Cardiac septum (tissue), 1 donor: Measurements from ENCODE around the gene PALLD. TPM values are rescaled to one million over a fixed set of nuclear protein-coding genes. Genes with fewer than 3 reads are reported as not detected.

Experiments used
- DNase-seq: peaks from one replicate; pipeline ENCODE4 v3.0.0-alpha.2; 2020; ENCODE audit warnings: low spot score
- intact Hi-C: fragments of 100-400 bp; cut with DNase I; formaldehyde crosslinking; loops from one replicate; pipeline ENCODE4 v1.14.0; 2022
- total RNA-seq: library from RNA; stranded (reverse); fragmentation: NEBNext Ultra II Directional; extraction: Animal tissue kit (Norgen Biotek cat#: 25700); gene quantifications from one replicate; pipeline ENCODE4 v1.2.1, GENCODE V29; 2021
- donor health status: DM: no; HTN: no; CAD: no.

The PALLD gene
- total RNA-seq, 1 donor from 2014 or later: 705 TPM

GRCh38 chr4:168882650-168883233 is 385.9 kb downstream of the PALLD start:
- intact Hi-C loops: no loop called here
- DNase-seq: no peak

DNA sequence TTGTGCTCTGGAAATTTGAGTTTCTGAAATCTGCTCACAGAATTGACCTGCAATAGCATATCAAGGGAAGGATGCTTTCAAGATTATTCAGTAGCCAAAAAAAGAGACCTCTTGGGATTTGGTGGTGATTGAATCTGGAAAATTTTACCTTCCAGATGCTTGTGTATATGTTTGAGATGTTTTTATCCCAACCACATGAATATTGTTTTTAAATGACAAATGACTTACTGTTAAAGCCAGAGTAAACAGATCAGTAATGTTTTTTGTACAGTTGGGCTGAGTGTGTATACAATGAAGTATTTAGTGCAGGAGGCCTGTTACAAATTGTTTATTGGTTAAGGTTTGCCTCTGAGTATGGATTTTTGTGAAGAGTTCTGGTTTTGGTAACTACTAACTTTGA is 386.7 kb downstream of the PALLD start:
- DNase-seq: no peak
- intact Hi-C loops: no loop called here

DNA sequence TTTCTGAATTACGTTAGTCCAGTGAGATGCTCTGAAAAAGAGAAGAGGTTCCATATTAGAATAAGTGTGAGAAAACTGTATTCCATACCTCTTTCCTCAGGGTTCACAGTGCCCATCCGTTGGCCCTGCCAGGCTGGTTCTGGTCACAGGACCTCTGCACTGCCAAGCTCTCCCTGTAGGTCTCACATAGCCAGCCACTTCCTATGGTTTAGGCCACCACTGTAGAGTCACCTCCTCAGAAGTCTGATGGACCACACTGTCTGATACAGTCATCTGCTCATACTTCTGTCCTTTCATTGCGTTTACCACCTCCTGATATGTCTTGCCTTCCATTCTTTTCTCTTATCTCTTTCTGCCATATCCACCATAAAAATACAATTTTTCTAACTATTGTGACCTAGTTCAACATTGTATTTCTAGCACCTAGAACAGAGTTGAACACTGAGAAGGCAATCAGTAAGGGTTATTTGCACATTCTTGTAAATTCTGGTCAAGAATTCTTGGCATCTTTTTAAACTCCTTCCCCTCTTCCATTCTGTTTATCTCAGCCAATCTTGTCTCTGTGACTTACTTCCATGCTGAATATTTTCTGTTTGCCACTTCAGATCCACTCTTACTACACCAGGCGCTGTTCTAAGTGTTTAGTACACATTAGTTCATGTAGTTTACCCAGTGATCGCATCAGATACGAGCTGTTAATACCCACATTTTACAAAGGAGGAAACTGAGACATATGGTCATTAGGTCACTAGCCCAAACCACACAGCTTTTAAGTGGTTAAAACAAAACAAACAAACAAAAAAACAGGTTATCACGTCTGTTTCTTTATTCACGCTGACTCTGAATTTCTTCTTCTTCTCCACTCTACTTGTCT is 387.6 kb downstream of the PALLD start:
- intact Hi-C loops: no loop called here
- no peak for DNase-seq

DNA sequence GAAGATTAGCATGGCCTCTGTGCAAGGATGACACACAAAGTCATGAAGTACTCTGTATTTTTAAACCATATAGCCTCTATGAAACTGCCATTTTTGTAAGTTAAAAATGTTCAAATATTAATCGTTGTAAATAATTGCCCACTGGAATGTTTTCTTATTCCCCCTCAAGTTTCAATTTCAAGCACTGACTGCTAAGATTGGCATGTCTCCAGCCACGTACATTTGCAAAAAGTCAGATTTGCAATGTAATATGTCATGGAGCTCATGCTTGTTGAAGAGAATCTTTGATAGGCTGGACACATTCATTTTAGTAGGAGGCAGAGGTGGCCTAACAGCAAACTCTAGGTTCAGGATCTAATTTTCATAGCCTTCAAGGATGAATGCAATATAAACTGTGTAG is 388.5 kb downstream of the PALLD start:
- no peak for DNase-seq
- intact Hi-C loops: no loop called here

DNA sequence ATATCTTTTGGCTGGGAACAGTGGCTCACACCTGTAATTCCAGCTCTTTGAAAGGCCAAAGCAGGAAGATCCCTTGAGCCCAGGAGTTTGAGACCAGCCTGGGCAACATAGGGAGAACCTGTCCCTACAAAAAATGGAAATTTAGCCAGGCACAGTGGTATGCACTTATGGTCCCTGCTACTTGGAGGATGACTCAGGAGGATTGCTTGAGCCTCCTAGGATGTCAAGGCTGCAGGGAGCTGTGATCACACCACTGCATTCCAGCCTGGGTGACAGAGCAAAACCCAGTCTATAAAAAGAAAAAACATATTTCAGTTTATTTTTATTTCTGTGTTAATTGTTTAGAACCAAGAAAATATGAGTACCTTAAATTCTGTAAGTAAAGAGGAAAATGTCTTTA is 389.5 kb downstream of the PALLD start:
- no peak for DNase-seq
- intact Hi-C loops: no loop called here

DNA sequence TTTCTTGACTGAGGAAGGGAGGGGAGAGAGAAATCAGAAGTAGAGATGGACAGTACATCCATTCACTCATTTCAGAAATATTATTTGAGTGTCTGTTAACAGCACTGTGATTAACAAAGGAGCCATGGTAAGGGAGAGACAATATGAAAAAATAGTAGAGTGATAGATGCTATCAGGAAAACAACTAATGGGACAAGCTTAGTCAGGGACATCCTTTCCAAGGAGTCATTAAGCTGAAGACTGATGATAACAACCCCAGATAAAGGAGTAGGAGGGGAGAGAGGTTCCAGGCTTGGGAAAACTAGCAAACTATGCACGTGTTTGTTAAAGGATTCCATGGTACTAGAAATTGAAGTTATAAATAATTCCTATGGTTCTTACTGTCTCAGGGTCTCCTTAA is 391.0 kb downstream of the PALLD start:
- DNase-seq: no peak
- intact Hi-C loops: no loop called here

DNA sequence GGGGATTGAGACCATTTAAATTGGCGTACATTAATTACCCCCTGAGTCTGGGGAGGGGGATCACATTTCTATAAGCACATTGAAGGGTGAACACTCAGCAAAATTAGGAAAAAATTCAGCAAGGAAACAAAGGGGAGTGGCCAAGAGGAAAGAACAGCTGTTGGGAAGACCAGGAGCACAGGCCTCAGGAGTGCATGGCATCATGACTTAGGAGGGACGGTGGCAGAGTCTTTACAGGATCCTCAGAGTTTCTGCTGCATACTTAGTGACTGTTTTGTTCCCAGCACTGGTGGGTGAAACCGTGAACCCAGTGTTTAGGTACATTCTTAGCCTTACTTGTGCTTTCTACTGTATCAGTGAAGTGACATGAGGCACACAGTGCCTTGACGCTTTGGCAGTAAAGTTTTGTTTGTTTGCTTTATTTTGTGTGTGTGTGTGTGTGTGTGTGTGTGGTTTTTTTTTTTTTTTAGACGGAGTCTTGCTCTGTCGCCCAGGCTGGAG is 391.9 kb downstream of the PALLD start:
- DNase-seq: no peak
- intact Hi-C loops: no loop called here

- no peak for DNase-seq
- intact Hi-C loops: no loop called here
Measured at GRCh38 chr4:168891086-168891485, 394.2 kb downstream of the PALLD start.

- DNase-seq: no peak
- intact Hi-C loops: no loop called here
Measured at GRCh38 chr4:168891688-168892087, 394.8 kb downstream of the PALLD start.

GRCh38 chr4:168892475-168892874 is 395.6 kb downstream of the PALLD start:
- intact Hi-C loops: no loop called here
- DNase-seq: no peak

GRCh38 chr4:168893205-168893604 is 396.4 kb downstream of the PALLD start:
- DNase-seq: no peak
- intact Hi-C loops: no loop called here

GRCh38 chr4:168893807-168894206 is 397.0 kb downstream of the PALLD start:
- intact Hi-C loops: no loop called here
- no peak for DNase-seq

- no peak for DNase-seq
- intact Hi-C loops: no loop called here
Measured at GRCh38 chr4:168900080-168900479, 403.2 kb downstream of the PALLD start.

DNA sequence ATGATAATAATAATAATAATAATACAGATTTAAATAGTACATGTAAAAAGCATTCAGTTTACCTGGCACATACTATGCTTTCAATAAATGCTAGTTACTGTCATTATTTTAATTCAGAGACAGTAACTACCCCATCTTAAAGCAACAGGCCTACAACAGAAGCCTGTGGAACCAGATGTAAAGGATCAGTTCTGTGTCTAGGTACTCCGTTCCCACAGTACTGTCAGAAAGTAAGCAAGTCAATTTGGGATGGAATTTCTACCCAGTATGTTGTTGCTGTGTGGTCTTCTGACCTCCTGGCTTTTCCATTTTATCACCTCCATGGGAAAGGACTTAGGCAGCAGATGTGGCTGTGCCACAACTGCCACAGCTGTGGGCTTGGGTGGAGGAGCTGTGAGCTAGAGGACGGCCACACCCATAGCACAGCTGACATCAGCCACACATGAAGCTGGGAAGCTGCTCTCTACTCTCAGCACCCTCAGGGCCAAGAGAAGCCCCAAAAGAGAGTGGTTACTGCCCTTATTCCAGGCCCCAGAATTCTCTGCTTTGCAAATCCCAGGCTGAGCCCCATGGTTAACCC is 410.4 kb downstream of the PALLD start:
- intact Hi-C loops: no loop called here
- DNase-seq: no peak

- intact Hi-C loops: no loop called here
- no peak for DNase-seq
Measured at GRCh38 chr4:168908093-168908492, 411.2 kb downstream of the PALLD start.

DNA sequence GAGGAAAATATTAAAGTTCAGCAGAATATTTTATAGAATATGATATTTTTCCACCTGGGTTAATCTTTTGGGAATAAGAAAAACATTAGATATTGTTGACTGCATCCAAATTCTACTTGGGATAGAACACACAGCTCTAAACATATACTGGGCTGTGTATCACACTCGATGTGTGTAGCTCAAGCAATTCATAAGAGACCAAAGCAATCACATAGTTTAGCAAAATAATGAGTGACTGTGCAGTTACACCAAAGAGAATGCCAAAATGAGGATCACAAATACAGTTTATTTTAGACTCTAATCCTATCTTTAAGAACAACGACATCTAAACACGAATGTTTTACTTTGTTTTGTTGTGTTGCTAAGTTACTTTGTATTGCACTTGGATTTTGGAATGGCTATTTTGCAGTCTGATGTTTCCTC is 412.0 kb downstream of the PALLD start:
- intact Hi-C loops: no loop called here
- no peak for DNase-seq

- intact Hi-C loops: loop anchor here (2.0 kb wide), 1 partner anchor 329 kb away; no protein-coding TSS in a partner anchor
Measured at GRCh38 chr4:168914095-168914494, 417.2 kb downstream of the PALLD start.

GRCh38 chr4:168917138-168917779 is 420.4 kb downstream of the PALLD start:
- intact Hi-C loops: loop anchor here (2.0 kb wide), 1 partner anchor 206 kb away; no protein-coding TSS in a partner anchor
- DNase-seq: no peak

More at GRCh38 chr4:168914095-168914494, 417.2 kb downstream of the PALLD start:
- no peak for DNase-seq

DNA sequence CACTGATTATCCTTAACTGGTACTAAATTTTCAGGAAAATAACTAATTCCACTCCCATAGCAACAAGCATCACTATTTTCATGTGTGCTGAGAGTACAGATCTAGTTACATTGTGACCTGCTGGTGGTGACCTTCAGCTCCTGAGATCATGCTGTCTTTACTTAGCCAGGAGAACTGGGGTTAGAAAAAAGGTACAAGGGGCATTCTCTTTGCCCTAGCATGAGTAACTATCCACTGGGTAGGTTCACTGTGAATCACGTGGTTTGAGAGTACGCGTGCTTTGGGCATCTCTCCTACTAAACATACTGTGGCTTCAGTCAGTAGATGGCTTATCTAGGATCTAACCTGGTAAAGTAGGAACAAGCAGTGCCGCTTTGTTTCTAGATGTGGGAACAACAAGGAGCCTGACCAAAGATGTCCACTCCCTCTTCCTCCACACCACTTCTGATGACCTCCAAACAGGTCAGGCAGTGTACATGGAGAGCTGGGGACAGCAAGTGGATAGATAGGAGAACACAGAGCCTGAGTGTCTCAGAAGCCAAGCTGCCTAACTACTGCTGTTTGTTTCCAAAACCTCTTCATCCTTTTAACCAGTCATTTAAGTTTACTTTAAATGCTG is 423.0 kb downstream of the PALLD start:
- DNase-seq: no peak
- intact Hi-C loops: loop anchor here (5.0 to 10.0 kb wide), 6 partner anchors 92 to 745 kb away; partner anchors contain the start of gene CBR4
